HG03175 (cell line): Measurements from ENCODE around the gene EEF1E1.

ENCODE experiments used
- ATAC-seq: cut with Tn5 transposase; IDR thresholded peaks from one replicate; pipeline ENCODE4 v1.9.1; 2021; ENCODE audit warnings: mild to moderate bottlenecking, moderate library complexity; ENCODE audit not compliant: unreplicated experiment

Gene EEF1E1

GRCh38 chr6:8102122-8102958 is at the start of gene EEF1E1:
Gene EEF1E1 (minus strand): TSS chr6:8102548. CDS start chr6:8102521, 27 bp downstream.
- peak; percentile 99 for ATAC-seq

DNA sequence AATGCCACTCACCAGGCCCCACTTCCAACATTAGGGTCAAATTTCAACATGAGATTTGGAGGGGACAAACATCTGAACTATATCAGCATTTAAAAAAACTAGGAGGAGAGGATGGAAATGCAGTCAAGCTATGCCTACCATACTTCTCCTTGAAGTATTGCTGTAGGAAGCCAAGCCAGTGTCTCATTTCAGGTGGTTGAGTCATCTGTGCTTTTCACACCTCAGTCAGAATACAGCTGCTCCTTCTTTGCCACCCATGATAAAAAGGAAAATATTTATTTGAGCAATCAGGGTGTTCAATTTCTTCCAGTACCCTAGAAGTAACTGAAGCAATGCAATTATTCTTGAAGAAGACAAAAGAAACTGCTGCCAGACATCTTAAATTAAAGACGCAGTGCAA is 47.0 kb upstream of the EEF1E1 start:
- no peak for ATAC-seq

GRCh38 chr6:8143945-8144344 is 41.6 kb upstream of the EEF1E1 start:
- ATAC-seq: no peak

- no peak for ATAC-seq
Observed at GRCh38 chr6:8139451-8139850, 37.1 kb upstream of the EEF1E1 start.

- ATAC-seq: no peak
Observed at GRCh38 chr6:8137529-8137939, 35.2 kb upstream of the EEF1E1 start.

DNA sequence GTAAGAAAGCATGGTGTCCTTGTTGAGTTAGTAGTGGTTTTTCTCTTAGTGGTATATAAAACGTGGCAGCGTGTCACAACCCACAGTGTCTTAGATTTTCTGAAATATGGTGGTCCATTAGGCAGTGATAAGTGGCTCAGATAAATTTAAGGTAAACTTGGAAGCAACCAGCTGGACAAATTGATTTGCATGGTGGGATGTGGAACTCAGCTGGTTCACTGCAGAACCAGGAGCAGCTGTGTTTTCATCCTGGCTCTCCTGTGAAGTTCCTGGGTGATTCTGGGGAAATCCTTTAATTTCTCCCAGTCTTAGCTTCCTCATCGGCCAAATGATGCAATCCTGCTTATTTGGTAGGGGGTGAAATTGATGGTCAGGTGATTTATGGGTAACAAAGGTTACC is 32.9 kb upstream of the EEF1E1 start:
- ATAC-seq: no peak

GRCh38 chr6:8132130-8132529 is 29.8 kb upstream of the EEF1E1 start:
- ATAC-seq: no peak

DNA sequence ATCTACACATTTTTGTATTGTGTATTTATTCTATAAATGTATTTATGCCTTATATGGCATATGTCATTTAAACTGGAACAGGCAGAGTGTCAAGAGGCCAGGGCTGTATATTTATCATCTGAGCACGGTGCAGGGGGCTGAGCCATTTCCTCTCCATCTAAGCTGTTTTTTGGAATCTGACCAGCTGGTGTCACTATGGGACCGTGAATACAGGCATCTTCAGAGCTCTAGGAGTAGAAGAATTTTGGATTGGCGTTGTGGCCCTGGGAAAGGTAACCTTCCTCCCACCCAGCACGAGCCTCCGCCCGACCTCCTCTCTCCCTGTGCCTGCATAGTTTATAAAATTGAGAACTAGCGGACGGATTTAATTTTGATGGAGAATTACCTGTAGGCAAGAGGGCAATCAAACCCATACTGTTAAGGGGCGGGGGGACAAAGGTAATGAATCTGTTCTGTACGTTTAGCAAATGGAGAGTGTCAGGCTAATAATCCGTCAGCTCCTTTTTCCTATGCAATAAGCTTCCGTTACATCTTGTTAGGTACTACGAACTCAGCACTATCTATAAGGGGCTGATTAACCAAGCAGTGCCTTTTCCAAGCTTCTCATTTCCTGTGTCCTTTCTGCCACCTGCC is 29.0 kb upstream of the EEF1E1 start:
- ATAC-seq: no peak

DNA sequence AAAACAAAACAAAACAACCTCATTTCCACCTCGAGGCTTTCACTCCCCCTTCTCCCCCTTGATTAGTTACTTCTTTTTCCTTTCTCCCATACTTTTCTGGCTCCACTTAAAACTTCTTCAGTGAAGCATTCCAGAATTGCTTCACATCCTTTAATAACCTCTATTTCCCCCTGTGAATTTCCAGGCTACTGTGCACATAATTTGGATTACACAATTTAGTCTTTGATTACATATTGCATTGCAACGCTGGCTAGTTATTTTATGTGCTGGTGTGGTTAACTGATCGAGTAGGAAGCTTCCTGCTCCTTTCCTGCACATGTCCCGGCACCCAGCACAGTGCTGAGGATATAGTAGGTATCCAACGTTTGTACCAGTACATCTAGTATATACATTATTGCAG is 28.1 kb upstream of the EEF1E1 start:
- ATAC-seq: no peak

GRCh38 chr6:8123236-8123635 is 20.9 kb upstream of the EEF1E1 start:
- ATAC-seq: no peak

DNA sequence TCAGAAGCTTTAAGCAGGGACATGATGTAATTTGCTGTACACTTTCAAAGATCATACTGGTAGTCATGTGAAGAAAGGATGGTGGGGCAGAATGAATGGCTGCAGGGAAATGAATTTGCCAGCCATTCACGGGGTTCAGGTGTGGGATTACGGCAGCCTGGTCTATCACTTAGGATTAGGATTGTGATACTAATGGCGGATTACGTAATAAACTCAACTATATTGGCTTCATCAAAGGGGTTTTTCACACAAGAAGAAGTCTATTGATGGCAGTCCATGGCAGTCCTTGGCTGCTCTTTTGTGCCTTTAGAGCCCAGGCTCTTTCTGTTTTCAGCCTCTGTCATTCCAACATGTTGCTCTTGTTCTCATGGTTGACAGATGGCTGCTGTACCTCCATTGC is 12.6 kb upstream of the EEF1E1 start:
- no peak for ATAC-seq

DNA sequence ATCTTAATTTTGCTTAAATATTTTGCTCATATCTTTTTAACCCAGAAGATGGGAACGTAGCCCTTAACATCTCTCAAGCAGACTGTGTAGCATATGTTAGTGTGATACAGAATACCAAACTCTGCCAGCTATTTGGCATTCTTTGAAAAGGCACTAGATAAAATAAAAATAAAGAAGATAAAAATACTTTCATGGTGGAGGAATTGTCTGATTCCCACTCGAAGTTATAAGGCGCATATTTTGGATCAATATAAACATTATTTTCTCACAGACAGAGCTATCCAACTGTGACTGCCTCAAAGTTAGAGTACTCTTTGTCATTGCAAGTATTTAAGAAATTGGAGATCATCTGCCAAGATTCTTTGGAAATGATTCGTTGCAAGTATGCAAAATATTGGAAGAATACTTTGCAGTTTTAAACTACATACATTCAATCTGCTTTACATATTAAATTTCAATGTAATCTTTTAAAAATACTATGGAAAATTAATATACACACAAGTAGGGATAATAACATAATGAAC is 10.8 kb upstream of the EEF1E1 start:
- ATAC-seq: no peak

DNA sequence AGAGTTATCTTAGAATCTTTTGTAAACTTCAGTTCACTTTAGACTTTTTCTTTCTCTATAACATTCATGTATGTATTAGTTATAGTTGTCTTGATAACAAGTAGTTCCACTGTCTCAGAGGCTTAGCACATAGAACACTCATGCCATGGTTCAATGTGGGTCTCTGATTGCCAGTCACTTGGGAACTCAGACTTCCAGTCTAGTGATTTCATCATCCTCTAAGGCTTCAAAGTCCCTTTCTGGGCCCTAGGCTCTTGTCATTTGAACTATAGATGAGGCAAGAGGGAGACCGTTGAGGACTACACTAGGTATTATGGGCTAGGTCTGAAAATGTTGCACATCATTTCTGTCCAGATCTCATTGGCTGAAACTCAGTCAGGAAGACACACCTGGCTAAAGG is 8.4 kb upstream of the EEF1E1 start:
- no peak for ATAC-seq

DNA sequence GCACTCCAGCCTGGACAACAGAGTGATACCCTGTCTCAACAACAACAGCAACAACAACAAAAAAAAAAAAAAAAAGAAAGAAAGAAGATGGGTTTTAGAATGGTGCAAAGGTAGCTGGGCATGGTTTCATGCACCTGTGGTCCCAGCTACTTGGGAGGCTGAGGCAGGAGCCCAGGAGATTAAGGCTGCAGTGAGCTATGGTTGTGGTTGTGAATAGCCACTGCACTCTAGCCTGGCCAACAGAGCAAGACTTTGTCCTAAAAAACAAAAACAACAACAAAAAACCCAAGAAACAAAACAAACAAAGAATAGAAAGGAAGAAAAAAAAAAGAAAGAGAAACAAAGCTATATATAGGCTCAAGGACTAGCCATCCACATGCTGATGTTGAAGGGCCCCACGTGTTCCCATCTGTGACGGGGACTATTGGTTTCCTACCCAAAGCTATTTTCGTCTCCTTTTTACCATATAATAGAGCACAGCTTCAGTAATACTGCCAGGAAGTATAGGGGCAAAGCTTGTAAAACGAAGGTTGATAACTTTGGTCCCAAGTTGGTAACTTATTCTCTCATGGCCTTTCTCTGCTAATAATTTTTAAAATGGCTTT is 7.9 kb upstream of the EEF1E1 start:
- ATAC-seq: no peak

GRCh38 chr6:8108759-8109539 is 6.6 kb upstream of the EEF1E1 start:
- ATAC-seq: no peak

- no peak for ATAC-seq
Observed at GRCh38 chr6:8108031-8108660, 5.8 kb upstream of the EEF1E1 start.

- ATAC-seq: no peak
Observed at GRCh38 chr6:8105791-8106190, 3.4 kb upstream of the EEF1E1 start.

DNA sequence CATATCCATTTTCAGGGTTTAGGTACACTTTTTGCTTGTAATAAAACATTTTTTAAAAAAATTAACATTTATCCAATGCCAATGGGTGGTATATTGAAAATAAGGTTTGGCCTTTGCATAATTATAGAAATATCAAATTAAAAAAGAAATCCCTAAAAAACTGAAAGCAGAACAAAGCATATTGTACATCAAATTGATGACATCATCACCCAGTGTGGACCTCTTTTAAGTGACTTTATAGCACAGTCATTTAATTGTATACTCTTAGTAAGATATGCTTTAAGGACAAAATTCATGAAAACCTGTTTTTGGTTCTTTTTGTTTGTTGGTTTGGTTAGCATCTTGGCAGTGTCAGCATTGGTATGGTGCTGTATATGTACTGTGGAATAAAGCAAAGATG is 1.4 kb upstream of the EEF1E1 start:
- no peak for ATAC-seq

DNA sequence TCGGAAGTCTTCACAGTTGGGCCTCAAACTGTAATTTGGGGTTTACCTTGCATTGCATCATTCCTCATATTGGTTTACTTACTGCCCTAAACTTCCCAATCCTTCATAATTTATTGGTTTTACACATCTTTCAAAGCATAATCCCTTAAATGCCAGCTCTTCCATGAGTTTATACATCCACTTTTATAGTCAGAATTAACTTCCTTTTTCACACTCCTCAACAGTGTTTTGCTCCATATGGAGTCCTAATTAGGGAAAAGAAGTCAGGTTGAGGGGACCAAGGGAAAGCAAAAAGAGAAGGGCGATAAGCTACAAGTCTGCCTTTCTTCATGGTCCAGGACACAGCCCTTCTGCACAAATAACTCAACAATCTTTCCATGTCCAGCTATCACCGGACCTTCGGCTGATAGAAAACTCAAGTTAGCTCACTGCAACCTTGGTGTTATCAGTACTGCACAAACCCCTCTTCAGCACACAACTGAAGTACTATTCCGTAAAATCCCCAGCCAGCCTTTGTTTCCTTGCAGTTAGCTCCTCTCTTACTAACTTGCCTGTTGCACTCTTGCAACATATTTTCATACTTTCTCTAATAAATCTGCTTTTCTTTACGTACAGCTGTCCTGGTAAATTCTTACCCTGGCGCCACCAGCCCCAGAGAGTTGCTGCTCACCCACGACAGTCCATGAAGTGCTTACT is 2.0 kb downstream of the EEF1E1 start:
- no peak for ATAC-seq

DNA sequence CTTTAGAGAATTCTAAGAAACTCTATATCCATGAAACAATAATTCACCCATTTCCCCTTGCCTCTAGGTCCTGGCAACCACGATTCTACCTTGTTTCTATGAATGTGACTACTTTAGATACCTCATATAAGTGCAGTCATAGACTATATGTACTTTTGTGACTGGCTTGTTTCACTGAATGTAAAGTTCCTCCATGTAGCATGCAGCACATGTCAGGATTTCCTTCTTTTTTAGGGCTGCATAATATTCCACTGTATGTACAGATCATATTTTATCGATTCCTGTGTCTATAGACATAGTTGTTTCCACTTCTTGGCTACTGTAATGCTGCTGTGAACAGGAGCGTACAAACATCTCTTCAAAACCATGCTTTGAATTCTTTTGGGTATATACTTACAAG is 11.7 kb downstream of the EEF1E1 start:
- ATAC-seq: no peak
